Measurements from ENCODE around the gene TBC1D22A. TPM values are rescaled to one million over a fixed set of nuclear protein-coding genes. Genes with fewer than 3 reads are reported as not detected.

TBC1D22A gene
- total and polyA plus RNA-seq, 2 donors from 2014 or later, result 24.6 to 39.4 TPM

DNA sequence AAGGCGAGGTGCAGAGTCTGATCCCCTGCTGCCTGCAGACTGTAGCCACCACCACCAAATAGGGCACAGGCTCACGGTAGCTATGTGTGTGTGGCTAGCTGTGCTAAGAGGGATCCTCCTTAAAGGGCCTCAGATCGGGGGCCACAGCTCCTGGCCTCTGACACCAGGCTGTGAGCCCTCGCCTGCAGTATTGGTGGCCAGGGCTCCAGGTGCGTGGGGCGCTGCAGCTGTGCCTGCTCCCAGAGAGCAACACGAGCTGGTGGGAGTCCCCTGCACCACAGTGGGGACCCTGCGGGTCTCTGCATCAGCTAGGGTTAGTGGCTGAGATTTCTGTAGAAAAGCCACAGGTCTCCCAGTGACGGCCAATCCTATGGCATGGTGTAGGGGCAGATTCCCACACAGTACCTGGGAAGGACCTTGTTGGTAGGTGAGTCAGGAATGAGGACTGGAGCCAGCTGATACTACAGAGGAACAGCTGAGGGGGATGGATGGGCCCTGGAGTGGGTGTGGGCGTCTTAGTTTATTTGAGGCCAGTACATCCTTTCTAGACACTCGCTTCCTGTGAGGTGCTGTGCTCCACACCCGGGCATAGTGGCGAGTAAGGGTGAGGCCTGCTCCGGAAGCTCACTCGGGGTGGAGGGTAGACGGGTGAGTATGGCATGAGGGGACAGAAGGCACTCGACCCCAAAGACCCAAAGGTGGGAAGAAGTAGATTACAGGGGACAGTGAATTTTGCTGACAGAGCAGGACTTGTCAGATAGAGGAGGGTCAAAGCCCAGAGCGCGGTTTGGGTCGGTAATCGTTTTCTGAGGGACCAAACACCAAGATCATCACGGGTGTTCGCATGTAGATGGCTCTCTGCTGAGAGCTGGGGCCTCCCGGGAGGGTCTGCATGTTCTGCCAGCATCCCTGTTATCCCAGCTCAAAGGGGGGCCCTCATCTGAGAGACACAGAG, 212.5 kb downstream of the TBC1D22A start:
- Histone ChIP-seq H3K27ac (ENCODE audit: low read depth in 2 of 2, low read length in 2 of 2) (no peak overlapping the region), H3K27me3 (ENCODE audit: control insufficient read depth, insufficient read depth, low read length) (no peaks in the 10 kb centered on the region), H3K9me3 (ENCODE audit: control insufficient read depth in 2 of 3, insufficient read depth in 1 of 3, low read length in 3 of 3) (no peaks in the 10 kb centered on the region), H3K9ac (ENCODE audit: low read length in 3 of 3) (no peak overlapping the region), H3K4me1 (ENCODE audit: control insufficient read depth in 2 of 3, insufficient read depth in 2 of 3, low read depth in 1 of 3, low read length in 3 of 3) (peaks cover 0 to 5% (median 2%) of the 10 kb centered on the region in 3 donors), H3K4me3 (ENCODE audit: low read length in 3 of 3) (no peak overlapping the region), H3K36me3 (ENCODE audit: control insufficient read depth in 2 of 3, insufficient read depth in 3 of 3, low read length in 3 of 3) (peaks cover 0 to 9% (median 6%) of the 10 kb centered on the region in 3 donors)
- TF ChIP-seq, protein P1, sequence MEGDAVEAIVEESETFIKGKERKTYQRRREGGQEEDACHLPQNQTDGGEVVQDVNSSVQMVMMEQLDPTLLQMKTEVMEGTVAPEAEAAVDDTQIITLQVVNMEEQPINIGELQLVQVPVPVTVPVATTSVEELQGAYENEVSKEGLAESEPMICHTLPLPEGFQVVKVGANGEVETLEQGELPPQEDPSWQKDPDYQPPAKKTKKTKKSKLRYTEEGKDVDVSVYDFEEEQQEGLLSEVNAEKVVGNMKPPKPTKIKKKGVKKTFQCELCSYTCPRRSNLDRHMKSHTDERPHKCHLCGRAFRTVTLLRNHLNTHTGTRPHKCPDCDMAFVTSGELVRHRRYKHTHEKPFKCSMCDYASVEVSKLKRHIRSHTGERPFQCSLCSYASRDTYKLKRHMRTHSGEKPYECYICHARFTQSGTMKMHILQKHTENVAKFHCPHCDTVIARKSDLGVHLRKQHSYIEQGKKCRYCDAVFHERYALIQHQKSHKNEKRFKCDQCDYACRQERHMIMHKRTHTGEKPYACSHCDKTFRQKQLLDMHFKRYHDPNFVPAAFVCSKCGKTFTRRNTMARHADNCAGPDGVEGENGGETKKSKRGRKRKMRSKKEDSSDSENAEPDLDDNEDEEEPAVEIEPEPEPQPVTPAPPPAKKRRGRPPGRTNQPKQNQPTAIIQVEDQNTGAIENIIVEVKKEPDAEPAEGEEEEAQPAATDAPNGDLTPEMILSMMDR (IDR thresholded peaks at IDR 0.05; ENCODE audit: borderline replicate concordance, extremely low read depth, insufficient read depth), result no peak
- no peak for FAIRE-seq
- intact Hi-C loops (cut with DNase I), result no loop called here
- DNase-seq, result peak in 1 of 5 donors; percentile 62

DNA sequence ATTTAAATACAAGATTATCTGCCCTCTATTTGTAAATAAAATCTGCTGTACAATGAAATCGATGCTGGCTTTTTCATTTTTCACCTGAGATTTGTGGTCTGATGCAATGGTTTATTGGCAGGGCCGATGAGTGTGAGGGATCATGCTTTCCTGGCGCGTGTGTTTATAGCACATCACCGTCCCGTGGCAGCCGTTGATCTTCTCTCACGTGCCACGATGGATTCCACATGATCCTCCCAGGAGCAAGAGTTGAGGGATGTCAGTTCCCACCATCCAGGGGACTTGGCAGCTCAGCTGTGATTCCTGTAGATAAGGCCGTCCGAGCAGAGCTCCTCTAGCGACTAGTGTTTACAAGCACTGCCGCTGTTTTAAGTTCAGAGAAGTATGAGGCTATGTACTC, 213.7 kb downstream of the TBC1D22A start:
- DNase-seq (no peak), FAIRE-seq (no peak)
- H3K27ac ChIP-seq (ENCODE audit: low read depth in 2 of 2, low read length in 2 of 2), result no peak overlapping the region
- H3K4me1 ChIP-seq (ENCODE audit: control insufficient read depth in 2 of 3, insufficient read depth in 2 of 3, low read depth in 1 of 3, low read length in 3 of 3), result peaks cover 0 to 2% (median 0%) of the 10 kb centered on the region in 3 donors
- TF ChIP-seq, protein P1 (IDR thresholded peaks at IDR 0.05; ENCODE audit: borderline replicate concordance, extremely low read depth, insufficient read depth), result no peak
- H3K27me3 ChIP-seq (ENCODE audit: control insufficient read depth, insufficient read depth, low read length), result no peaks in the 10 kb centered on the region
- H3K9ac ChIP-seq (ENCODE audit: low read length in 3 of 3), result no peak overlapping the region
- H3K4me3 ChIP-seq (ENCODE audit: low read length in 3 of 3), result no peak overlapping the region
- H3K9me3 ChIP-seq (ENCODE audit: control insufficient read depth in 2 of 3, insufficient read depth in 1 of 3, low read length in 3 of 3), result no peaks in the 10 kb centered on the region
- intact Hi-C loops (cut with DNase I), result no loop called here
- H3K36me3 ChIP-seq (ENCODE audit: control insufficient read depth in 2 of 3, insufficient read depth in 3 of 3, low read length in 3 of 3), result peaks cover 0 to 9% (median 6%) of the 10 kb centered on the region in 3 donors

DNA sequence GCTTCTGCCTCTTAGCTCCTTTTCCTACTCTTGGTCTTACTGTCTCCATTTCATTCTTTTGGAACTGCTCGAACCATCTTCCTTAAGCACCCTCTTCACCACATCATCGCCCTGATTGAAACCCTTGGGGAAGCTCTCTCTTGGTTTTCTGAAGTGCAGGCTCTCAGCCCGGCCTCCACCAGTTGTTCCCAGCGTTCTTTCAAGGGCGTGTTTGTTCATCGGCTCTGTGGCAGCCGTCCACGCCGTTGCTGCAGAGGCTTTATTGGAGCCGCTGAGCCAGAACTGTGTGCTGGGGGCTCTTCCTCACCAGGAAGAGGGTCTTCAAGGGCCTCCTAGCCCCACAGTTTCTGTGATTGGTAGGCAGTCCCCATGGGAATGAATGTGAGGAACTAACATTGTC, 214.1 kb downstream of the TBC1D22A start:
- Histone ChIP-seq H3K4me1 (ENCODE audit: control insufficient read depth in 2 of 3, insufficient read depth in 2 of 3, low read depth in 1 of 3, low read length in 3 of 3) (peaks cover 0 to 2% (median 0%) of the 10 kb centered on the region in 3 donors), H3K27me3 (ENCODE audit: control insufficient read depth, insufficient read depth, low read length) (no peaks in the 10 kb centered on the region), H3K36me3 (ENCODE audit: control insufficient read depth in 2 of 3, insufficient read depth in 3 of 3, low read length in 3 of 3) (peaks cover 0 to 9% (median 6%) of the 10 kb centered on the region in 3 donors), H3K27ac (ENCODE audit: low read depth in 2 of 2, low read length in 2 of 2) (no peak overlapping the region), H3K9ac (ENCODE audit: low read length in 3 of 3) (no peak overlapping the region), H3K9me3 (ENCODE audit: control insufficient read depth in 2 of 3, insufficient read depth in 1 of 3, low read length in 3 of 3) (no peaks in the 10 kb centered on the region), H3K4me3 (ENCODE audit: low read length in 3 of 3) (no peak overlapping the region)
- TF ChIP-seq, protein P1 (IDR thresholded peaks at IDR 0.05; ENCODE audit: borderline replicate concordance, extremely low read depth, insufficient read depth), result no peak
- no peak for FAIRE-seq
- DNase-seq, result no peak
- intact Hi-C loops (cut with DNase I), result no loop called here
